HepG2 (cell line): ENCODE measurements around the gene CHMP6. TPM values are rescaled to one million over a fixed set of nuclear protein-coding genes. Genes with fewer than 3 reads are reported as not detected.

Experiments used
- ATAC-seq: fragments of 200-7000 bp; cut with Tn5 transposase; 3 replicates; pipeline ENCODE4 v1.9.1; 2020; ENCODE audit warnings: mild to moderate bottlenecking, moderate library complexity
- BruUV-seq: library from RNA; stranded (reverse); fragments of 400-500 nt; replicated peaks from 2 replicates; lab custom pipeline; 2021; lab: Mats Ljungman, UMichigan
- CTCF ChIA-PET: fragments of 300-600 bp; formaldehyde crosslinking; extraction: SDS; loops from one replicate; lab custom pipeline; 2021; ENCODE audit warnings: low total read pairs, inconsistent platforms, low intra/inter-chr PET ratio; lab: Yijun Ruan, JAX
- POLR2A ChIA-PET: fragments of 350-600 bp; sonication (Branson Sonifier 250); formaldehyde crosslinking; loops from one replicate; lab custom pipeline; 2020; ENCODE audit warnings: antibody characterized with exemption, inconsistent platforms; lab: Yijun Ruan, JAX
- DNase-seq: peaks from one replicate; pipeline ENCODE4 v3.0.0-alpha.2; 2015; ENCODE audit warnings: low spot score
- FAIRE-seq: peaks from 3 replicates; lab custom pipeline; 2011; peaks lifted over from hg19 to GRCh38; lab: Jason Lieb, UNC
- H2AFZ ChIP-seq: one replicate; pipeline ENCODE4 v1.6.1; 2011; ENCODE audit warnings: low read length, inconsistent platforms
- H3K27ac ChIP-seq: fragments of 300-600 bp; 3 replicates; pipeline ENCODE4 v1.8.0; 2011; ENCODE audit warnings: mixed run types, mild to moderate bottlenecking, mixed read lengths, low read length, inconsistent platforms; ENCODE audit not compliant: insufficient read depth; ENCODE audit errors: extremely low read length
- H3K27me3 ChIP-seq, 2 experiments: fragments of 200-600 bp in 1 of 2; 2 replicates in 1 of 2; 3 replicates in 1 of 2; pipeline versions ENCODE4 v1.6.0 to v1.8.0; 2011; ENCODE audit warnings: low read length in 2 of 2, mild to moderate bottlenecking in 2 of 2, moderate library complexity in 2 of 2, inconsistent platforms in 1 of 2; ENCODE audit not compliant: insufficient read depth in 2 of 2, control insufficient read depth in 1 of 2
- H3K36me3 ChIP-seq, 2 experiments: fragments of 200-600 bp in 1 of 2; replicated peaks in 1 of 2; 2 replicates in 1 of 2; 3 replicates in 1 of 2; pipeline versions ENCODE4 v1.5.1 to v1.8.0; 2011; ENCODE audit warnings: low read length in 2 of 2, inconsistent platforms in 1 of 2; ENCODE audit not compliant: insufficient read depth in 2 of 2, control insufficient read depth in 1 of 2
- H3K4me1 ChIP-seq: 2 replicates; pipeline ENCODE4 v1.5.1; 2012; ENCODE audit warnings: low read length, inconsistent platforms; ENCODE audit not compliant: insufficient read depth
- H3K4me2 ChIP-seq: 2 replicates; pipeline ENCODE4 v1.6.0; 2011; ENCODE audit warnings: low read depth, low read length, inconsistent platforms
- H3K4me3 ChIP-seq, 3 experiments: fragments of 200-600 bp in 1 of 3; sonication (generic), shearing (Covaris generic) in 1 of 3; replicated peaks in 1 of 3; 2 replicates each; pipeline ENCODE4 v1.5.1; 2011 to 2016; ENCODE audit warnings: low read length in 3 of 3, inconsistent platforms in 2 of 3, low read depth in 2 of 3, mild to moderate bottlenecking in 2 of 3, control low read depth in 1 of 3, mixed read lengths in 1 of 3; ENCODE audit not compliant: insufficient read depth in 1 of 3
- H3K79me2 ChIP-seq: one replicate; pipeline ENCODE4 v1.6.1; 2011; ENCODE audit warnings: low read length, inconsistent platforms; ENCODE audit not compliant: insufficient read depth
- H3K9ac ChIP-seq: 2 replicates; pipeline ENCODE4 v1.6.0; 2011; ENCODE audit warnings: mild to moderate bottlenecking, low read depth, low read length, inconsistent platforms; ENCODE audit not compliant: insufficient read depth
- H3K9me3 ChIP-seq: 2 replicates; pipeline ENCODE4 v1.5.1; 2012; ENCODE audit warnings: mild to moderate bottlenecking, low read length
- H4K20me1 ChIP-seq: 2 replicates; pipeline ENCODE4 v1.6.0; 2011; ENCODE audit warnings: inconsistent platforms, mild to moderate bottlenecking, low read length, moderate library complexity; ENCODE audit not compliant: insufficient read depth
- ARHGAP35 ChIP-seq: sonication (generic); formaldehyde crosslinking; IDR thresholded peaks from 2 replicates; pipeline ENCODE4 v1.9.0; 2022; ENCODE audit warnings: mild to moderate bottlenecking, inconsistent platforms, moderate library complexity, missing genetic modification reagents, borderline replicate concordance
- JUN ChIP-seq: sonication (generic); formaldehyde crosslinking; IDR thresholded peaks from 2 replicates; pipeline ENCODE4 v1.4.0; 2020; ENCODE audit warnings: mild to moderate bottlenecking, missing genetic modification reagents
- KLF16 ChIP-seq, 2 experiments: sonication (generic) in 1 of 2; formaldehyde crosslinking in 1 of 2; IDR thresholded peaks; 2 replicates each; pipeline versions ENCODE4 v1.6.1 to v1.8.0; 2016 to 2023; ENCODE audit warnings: missing genetic modification reagents in 2 of 2, missing compliant biosample characterization in 1 of 2
- PAWR ChIP-seq: sonication (generic); formaldehyde crosslinking; IDR thresholded peaks from 2 replicates; pipeline ENCODE4 v1.4.0; 2020; ENCODE audit warnings: missing genetic modification reagents, mild to moderate bottlenecking, borderline replicate concordance
- PPARG ChIP-seq: conservative IDR thresholded peaks from 2 replicates; pipeline ENCODE4 v1.6.1; 2016; ENCODE audit warnings: missing biosample characterization, missing genetic modification reagents
- SRF ChIP-seq: IDR thresholded peaks from 2 replicates; pipeline ENCODE4 v1.6.1; 2011; ENCODE audit warnings: mild to moderate bottlenecking, low read depth, low read length, moderate library complexity
- U2AF1 ChIP-seq: fragments of 200-400 bp; formaldehyde crosslinking; optimal IDR thresholded peaks from 2 replicates; pipeline ENCODE3; 2017; ENCODE audit warnings: mild to moderate bottlenecking, low read depth, low read length
- ZBTB8A ChIP-seq: sonication (generic); formaldehyde crosslinking; IDR thresholded peaks from 2 replicates; pipeline ENCODE4 v1.4.0; 2020; ENCODE audit warnings: mild to moderate bottlenecking, low read depth, missing genetic modification reagents, borderline replicate concordance
- ZNF501 ChIP-seq: sonication (generic); formaldehyde crosslinking; IDR thresholded peaks from 2 replicates; pipeline ENCODE4 v1.5.1; 2020; ENCODE audit warnings: mild to moderate bottlenecking, moderate library complexity, missing genetic modification reagents
- ZNF556 ChIP-seq: sonication (generic); formaldehyde crosslinking; IDR thresholded peaks from 2 replicates; pipeline ENCODE4 v1.4.0; 2020; ENCODE audit warnings: mild to moderate bottlenecking, missing genetic modification reagents, borderline replicate concordance
- ZNF775 ChIP-seq: sonication (generic); formaldehyde crosslinking; IDR thresholded peaks from 2 replicates; pipeline ENCODE4 v1.4.0; 2020; ENCODE audit warnings: missing genetic modification reagents, mild to moderate bottlenecking, moderate library complexity, borderline replicate concordance
- WGBS: methylation state at CpG from one replicate; pipeline ENCODE4 v1.1.6; 2017; ENCODE audit warnings: low lambda C conversion rate; 5-methylcytosine and 5-hydroxymethylcytosine counted together
- in situ Hi-C: cut with HindIII; loops from 2 replicates; pipeline ENCODE4 v1.10.0; 2017; ENCODE audit warnings: low pct_unique_long_range_greater_than_20kb; ENCODE audit not compliant: extremely low pct_ligation_motif_present
- intact Hi-C: fragments of 100-400 bp; cut with micrococcal nuclease; formaldehyde crosslinking; loops from one replicate; pipeline ENCODE4 v1.10.0; 2022; ENCODE audit not compliant: unreplicated experiment
- polyA plus RNA-seq, 8 experiments: library from polyadenylated mRNA; depleted of rRNA in 3 of 8; stranded (reverse) in 7 of 8; unstranded in 1 of 8; fragments of >200 nt; fragmentation: Illumina TruSeq in 4 of 8; extraction: Trizol in 4 of 8; gene quantifications; 2 replicates each; pipeline versions ENCODE4 v1.2.1 to v1.2.3, GENCODE V29; 2011 to 2016; ENCODE audit warnings: low read depth in 4 of 8, missing spikeins in 1 of 8, mixed read lengths in 1 of 8; ENCODE audit not compliant: insufficient read depth in 1 of 8
- total RNA-seq, 5 experiments: library from RNA; depleted of rRNA; stranded (reverse); fragments of >200 nt; fragmentation: Illumina TruSeq; extraction: Trizol; gene quantifications; 2 replicates each; pipeline ENCODE4 v1.2.3, GENCODE V29; 2016; ENCODE audit warnings: low read depth in 1 of 5
- TF ChIP-seq, protein P1 (sequence below): sonication (generic); formaldehyde crosslinking; IDR thresholded peaks from 2 replicates; pipeline ENCODE4 v1.9.0; 2022; ENCODE audit warnings: low read depth, missing genetic modification reagents

CHMP6 gene
- total and polyA plus RNA-seq, 2 of the 13 experiments (the other 11 are each of a cell fraction or from before 2014, with no cell fraction given), result 11.1 to 24.2 TPM

DNA sequence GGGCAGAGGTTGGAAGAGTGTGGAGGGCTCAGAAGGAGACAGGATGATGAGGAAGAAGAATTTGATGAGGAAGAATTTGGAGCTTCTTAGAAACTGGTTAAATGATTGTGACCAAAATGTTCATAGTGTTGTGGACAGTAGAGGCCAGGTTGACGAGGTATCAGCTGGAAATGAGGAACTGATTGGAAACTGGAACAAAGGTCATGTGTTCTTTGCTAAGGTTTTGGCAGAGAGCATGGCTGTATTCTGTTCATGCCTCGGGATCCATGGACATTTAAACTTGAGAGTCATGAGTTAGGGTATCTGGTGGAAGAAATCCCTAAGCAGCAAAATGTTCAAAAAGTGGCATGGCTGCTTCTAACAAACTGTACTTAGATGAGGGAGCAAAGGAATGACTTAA, 19.3 kb downstream of the CHMP6 start:
- FAIRE-seq (no peak), DNase-seq (no peak), ATAC-seq (no peak)
- Histone ChIP-seq H3K4me1 (peaks cover 28% of the 10 kb centered on the region), H2AFZ (no peak overlapping the region), H3K27ac (no peak overlapping the region), H3K36me3 (no peaks in the 10 kb centered on the region), H3K9ac (no peak overlapping the region), H3K27me3 (peaks cover 2 to 47% of the 10 kb centered on the region in 2 experiments; a peak in 4 of 5 replicates), H3K79me2 (no peaks in the 10 kb centered on the region), H3K4me3 (no peak overlapping the region), H3K4me2 (no peak overlapping the region), H3K9me3 (peaks cover 9% of the 10 kb centered on the region), H4K20me1 (no peaks in the 10 kb centered on the region)
- no peak for TF ChIP-seq ZNF775 (CRISPR knock-in tag)
- TF ChIP-seq ARHGAP35, result no peak
- peak; percentile 44; the same call in 1 of the 2 replicates for TF ChIP-seq PPARG (CRISPR knock-in tag)
- TF ChIP-seq, protein P1, sequence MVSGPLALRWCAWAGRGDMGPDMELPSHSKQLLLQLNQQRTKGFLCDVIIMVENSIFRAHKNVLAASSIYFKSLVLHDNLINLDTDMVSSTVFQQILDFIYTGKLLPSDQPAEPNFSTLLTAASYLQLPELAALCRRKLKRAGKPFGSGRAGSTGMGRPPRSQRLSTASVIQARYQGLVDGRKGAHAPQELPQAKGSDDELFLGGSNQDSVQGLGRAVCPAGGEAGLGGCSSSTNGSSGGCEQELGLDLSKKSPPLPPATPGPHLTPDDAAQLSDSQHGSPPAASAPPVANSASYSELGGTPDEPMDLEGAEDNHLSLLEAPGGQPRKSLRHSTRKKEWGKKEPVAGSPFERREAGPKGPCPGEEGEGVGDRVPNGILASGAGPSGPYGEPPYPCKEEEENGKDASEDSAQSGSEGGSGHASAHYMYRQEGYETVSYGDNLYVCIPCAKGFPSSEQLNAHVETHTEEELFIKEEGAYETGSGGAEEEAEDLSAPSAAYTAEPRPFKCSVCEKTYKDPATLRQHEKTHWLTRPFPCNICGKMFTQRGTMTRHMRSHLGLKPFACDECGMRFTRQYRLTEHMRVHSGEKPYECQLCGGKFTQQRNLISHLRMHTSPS (CRISPR knock-in tag), result no peak
- TF ChIP-seq PAWR (CRISPR knock-in tag), result no peak
- no peak for TF ChIP-seq JUN (CRISPR knock-in tag)
- in situ Hi-C loops, result no loop called here
- ChIA-PET POLR2A (no interaction called here), CTCF (no interaction called here)
- intact Hi-C loops, result no loop called here
- no TSS peak for BruUV-seq
- WGBS, result 3% methylated on average over 2 of the region's 2 CpGs

DNA sequence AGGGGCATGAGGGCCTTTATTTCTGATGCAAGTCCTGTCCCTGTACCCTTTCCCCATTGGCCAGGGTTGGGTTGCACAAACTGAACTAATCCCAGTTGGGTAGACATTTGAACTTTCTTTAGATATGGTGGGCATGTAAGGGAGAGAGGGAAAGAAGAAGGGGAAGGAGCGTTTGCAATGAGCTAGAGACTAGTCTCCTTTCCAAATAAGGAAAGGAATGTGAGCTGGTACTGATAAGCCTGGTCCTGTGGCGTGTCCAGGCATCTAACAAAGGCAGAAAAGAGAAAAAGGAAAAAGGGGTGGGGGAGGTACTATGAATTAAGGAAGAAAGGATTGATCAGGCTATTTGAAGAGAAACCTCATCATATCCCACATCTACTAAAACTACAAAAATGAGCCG, 20.3 kb downstream of the CHMP6 start:
- intact Hi-C loops (no loop called here), in situ Hi-C loops (no loop called here)
- BruUV-seq, result no TSS peak
- no peak overlapping the region for H3K4me3 ChIP-seq
- H3K4me1 ChIP-seq, result peaks cover 28% of the 10 kb centered on the region
- ATAC-seq (no peak), FAIRE-seq (no peak), DNase-seq (peak; percentile 46)
- peaks cover 9% of the 10 kb centered on the region for H3K9me3 ChIP-seq
- H3K36me3 ChIP-seq, result no peaks in the 10 kb centered on the region
- no peaks in the 10 kb centered on the region for H4K20me1 ChIP-seq
- 24% methylated on average over 3 of the region's 3 CpGs for WGBS
- no peaks in the 10 kb centered on the region for H3K79me2 ChIP-seq
- CTCF ChIA-PET, result no interaction called here
- H3K27ac ChIP-seq, result no peak overlapping the region
- H3K27me3 ChIP-seq, result peaks cover 2 to 40% of the 10 kb centered on the region in 2 experiments; a peak in 4 of 5 replicates
- no peak overlapping the region for H3K4me2 ChIP-seq
- POLR2A ChIA-PET, result interaction anchor here (1.3 kb wide), 1 partner anchor 12 kb away, joined by 5 read pairs; no protein-coding TSS in a partner anchor
- H2AFZ ChIP-seq, result no peak overlapping the region
- TF ChIP-seq ZBTB8A (CRISPR knock-in tag), result no peak
- TF ChIP-seq KLF16 (CRISPR knock-in tag; IDR thresholded peaks at IDR 0.05), result no peak
- no peak for TF ChIP-seq ZNF501
- no peak for TF ChIP-seq ZNF556 (CRISPR knock-in tag)
- peak; percentile 90 for TF ChIP-seq SRF
- no peak for TF ChIP-seq U2AF1
- no peak overlapping the region for H3K9ac ChIP-seq
